CD4-positive, alpha-beta T cell treated with Interleukin-6 at 100 ng/mL for 8 hours (primary cell): Measurements from ENCODE around the gene RPUSD1.
"Not testable (repeated sequence)": the region's sequence is repeated elsewhere in the genome, so short reads cannot be mapped to it uniquely, and the experiment has no call there.

Source experiments
- DNase-seq: peaks from one replicate; pipeline ENCODE4 v3.0.0-alpha.2; 2020; ENCODE audit warnings: mixed read lengths, low spot score

The RPUSD1 gene, protein sequence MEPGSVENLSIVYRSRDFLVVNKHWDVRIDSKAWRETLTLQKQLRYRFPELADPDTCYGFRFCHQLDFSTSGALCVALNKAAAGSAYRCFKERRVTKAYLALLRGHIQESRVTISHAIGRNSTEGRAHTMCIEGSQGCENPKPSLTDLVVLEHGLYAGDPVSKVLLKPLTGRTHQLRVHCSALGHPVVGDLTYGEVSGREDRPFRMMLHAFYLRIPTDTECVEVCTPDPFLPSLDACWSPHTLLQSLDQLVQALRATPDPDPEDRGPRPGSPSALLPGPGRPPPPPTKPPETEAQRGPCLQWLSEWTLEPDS

DNA sequence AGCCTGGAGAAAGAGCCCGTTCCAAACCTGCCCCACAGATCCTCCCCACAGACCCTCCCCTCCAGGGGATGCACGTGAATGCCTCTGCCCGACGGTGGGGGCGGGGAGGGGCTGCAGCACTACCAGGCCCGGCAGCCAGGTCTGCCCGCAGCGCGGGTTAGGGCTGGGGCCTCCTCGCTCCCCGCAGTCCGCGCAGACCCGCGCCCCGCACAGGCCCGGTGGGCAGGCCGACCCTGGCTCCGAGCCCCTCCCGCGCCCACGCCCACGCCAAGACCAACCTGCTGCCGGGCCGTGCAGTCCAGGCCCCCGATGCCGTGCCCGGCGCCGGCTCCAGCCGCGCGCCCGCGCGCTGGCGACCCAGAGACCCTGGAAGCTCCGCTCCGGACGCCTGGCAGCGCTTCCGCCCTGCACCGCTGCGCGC lies at the start of gene RPUSD1:
Gene RPUSD1 (minus strand): TSS at position 404 of the 421 bp plus-strand sequence. CDS start 644 bp downstream, outside the sequence.
- DNase-seq: no peak

DNA sequence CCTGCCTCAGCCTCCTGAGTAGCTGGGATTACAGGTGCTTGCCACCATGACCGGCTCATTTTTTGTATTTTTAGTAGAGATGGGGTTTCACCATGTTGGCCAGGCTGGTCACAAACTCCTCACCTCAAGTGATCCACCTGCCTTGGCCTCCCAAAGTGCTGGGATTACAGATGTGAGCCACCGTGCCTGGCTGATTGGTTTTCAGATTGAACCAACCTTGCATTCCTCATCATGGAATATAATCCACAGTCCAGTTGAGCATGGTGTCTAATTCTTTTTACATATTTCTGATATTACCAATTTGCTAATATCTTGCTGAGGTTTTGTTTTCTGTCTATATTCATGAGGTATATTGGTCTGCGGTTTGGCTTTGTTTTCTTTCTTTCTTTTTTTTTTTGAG lies 48.6 kb upstream of the RPUSD1 start:
- not testable (repeated sequence) for DNase-seq

DNA sequence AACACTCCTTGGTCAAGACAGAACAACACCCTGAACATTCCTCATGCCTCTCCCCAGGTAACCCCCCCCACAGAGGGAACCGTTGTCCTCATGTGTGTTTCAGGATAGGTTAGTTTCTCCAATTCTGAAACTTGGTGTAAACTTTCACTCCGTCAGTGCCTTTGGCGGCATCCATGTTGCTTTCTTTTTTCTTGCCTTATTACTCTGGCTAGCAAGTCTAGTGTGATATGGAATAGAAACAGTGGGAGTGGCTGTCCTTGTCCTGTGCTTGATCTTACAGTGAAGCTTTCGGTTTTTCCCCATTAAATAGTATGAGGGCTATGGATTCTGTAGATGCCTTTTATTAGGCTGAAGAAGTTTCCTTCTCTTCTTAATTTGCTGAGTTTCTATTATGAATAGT lies 48.0 kb upstream of the RPUSD1 start:
- no peak for DNase-seq

DNA sequence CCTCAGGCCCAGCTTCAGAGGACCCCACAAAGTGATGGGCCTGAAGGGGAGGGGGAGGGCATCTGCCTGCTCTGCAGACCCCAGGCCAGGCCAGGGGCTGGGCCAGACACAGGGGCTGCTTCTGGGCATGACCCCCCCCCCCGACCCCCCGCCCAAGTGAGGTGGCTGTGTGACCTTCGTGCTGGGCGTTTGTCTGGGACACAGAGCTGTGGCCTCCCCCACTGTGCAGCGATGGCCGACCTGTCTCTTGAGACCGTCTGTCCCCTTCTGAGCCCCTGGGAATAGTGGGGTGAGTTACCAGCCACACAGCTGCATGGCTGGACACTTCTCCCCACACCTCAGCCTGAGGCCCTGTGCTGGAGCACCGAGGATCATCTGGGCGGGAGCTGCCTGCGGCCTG lies 47.2 kb upstream of the RPUSD1 start:
- DNase-seq: no peak

DNA sequence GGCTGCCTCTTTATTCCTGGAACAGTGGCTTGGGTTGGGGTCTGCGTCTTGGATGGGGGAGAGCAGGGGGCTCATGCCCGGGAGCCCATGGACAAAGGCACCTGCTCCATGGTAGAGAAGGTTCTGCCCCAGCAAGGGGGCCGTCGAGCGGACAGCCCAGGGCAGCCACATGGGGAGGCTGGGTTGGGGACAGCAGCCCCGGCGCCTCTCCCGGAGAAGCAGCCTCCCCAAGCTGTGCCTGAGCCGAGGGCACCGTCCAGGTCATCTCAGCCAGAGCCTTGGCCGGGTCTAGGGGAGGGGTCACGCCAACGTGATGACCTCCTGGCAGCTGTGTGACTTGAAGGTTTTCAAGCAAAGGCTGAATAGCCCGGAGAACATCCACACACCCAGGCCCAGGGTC lies 45.2 kb upstream of the RPUSD1 start:
- DNase-seq: no peak

DNA sequence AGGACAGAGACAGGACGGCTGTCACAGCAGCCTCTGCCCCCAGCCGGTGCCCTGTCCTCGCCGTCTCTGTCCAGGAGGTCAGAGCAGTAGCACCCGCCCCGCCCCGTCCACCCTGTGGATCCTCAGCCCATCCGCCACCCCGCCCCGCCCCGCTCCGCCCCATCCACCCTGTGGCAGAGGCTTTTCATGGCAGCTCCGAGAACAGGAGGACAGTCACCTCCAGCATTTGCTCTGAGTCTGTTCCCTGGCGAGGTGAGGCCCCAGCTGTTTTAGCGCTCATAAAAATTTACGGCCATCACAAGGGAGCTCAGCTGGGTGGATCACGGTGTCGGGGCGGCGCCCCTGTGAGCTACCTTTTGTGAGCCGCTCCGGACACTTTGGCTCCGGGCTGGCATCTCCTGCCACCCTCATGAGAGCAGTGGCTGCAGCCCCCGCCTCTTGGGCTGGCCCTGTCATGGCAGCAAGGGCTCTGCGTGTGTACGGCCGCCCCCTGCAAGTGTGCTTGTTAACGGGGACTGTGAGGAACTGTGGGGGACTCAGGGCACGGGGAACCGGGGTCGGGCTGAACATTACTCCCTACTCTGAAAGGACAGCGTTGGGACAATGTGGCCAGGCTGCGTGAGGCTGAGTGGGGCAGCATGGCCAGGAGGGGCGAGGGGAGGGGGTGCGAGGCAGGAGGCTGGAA lies 44.6 kb upstream of the RPUSD1 start:
- no peak for DNase-seq

DNA sequence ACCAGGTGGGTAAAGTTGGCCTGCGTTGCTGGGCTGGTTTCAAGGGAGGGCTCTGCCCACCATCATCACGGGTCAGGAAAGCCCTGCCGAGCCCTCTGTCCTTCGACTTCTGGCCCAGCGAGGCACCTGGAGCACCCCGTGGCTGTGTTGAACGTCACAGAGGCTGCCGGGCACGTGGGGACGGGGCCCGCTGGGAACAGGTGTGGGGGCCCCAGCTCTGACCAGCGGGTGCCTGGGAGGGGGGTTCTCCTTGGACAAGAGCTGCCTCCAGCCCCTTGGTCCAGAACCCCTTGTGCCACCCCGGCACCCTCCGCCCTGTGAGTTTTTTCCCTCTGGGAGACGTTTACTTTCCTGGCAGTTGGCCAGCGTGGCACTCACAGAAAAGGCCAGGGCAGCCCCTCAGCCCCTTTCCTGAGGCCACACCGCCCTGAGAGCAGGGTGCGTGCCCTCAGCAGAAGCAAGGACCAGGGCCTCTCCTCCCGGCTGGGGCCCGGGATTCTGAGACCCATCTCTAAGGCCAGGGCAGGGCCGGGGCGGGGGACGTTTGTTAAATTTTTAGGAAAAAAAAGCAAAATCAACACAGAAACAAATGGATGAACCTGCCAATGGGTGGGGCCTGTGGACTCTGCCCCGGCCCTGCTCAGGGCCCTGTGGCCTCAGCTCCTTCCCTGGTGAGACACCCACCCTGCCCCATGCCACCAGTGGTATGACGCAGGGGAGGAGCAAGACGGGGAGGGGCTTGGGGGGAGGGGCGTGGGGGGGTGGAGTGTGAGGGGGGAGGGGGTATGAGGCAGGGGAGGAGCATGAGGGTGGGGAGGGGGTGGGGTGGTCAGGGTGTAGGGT lies 43.6 kb upstream of the RPUSD1 start:
- DNase-seq: no peak

DNA sequence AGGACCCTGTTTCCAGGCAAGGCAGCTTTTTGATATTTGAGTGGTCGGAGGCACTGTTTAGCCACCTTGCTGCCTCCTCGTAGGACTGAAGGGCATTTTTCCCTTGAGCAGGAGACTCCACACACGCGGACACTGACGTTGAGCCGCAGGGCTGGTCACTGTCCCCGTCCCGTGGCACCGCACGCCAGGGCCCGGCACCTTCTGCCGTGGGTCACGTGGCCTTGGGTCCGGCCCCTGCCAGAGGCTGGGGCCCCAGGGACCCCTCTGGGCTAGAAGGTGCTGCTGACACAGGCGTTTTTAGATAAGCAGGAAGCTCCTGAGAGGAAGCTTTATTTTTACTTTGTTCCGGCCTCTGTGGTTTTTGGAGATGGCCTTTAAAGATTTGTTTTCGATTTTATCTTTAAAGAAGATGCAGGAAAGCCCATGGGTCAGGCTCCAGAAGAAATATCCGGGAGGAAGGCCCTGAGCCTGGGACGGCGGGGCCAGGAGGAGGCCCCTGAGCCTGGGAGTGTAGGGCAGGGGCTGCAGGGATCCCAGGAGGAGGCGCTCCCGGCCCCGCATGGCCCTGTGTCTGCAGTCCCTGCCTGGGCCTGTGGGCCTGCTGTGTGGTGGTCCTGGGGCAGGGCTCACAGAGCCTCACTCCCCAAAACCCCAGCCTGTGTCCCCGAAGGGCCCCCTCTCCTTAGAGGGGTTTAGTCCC lies 42.8 kb upstream of the RPUSD1 start:
- DNase-seq: no peak

DNA sequence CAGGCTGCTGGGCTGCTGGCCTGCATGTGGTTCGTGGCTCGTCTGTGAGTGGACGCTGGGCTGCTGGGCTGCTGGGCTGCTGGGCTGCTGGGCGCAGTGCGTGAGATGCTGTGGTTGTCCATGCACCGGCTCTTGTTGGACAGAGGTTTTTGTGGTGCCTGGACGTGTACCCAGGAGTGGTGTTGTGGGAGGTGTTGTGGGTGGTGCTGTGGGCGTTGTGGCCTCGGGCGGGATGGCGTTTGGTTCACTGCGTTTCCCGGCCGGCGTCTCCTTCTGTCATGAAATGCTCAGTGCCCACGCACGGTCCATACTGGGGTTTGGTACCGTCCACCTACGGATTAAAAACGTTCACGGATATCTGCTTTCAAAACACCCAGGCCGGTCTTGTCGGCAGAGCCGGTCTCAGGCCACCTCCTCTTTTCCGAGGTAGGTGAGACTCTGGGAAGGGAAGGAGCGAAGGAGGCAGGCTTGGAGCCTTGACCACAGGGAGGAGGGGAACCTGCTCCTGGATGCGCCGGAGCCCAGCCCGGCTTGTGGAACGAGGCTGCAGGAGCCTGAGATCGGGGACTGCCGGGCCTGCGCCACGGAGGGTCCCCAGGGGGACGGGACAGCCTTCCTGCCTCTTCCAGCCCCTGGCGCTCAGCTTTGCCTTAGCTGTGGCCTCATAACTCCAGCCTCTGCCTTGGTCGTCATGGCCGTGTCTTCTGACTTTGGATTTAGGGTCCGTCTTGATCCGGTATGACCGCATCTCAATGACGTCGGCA lies 42.1 kb upstream of the RPUSD1 start:
- no peak for DNase-seq

DNA sequence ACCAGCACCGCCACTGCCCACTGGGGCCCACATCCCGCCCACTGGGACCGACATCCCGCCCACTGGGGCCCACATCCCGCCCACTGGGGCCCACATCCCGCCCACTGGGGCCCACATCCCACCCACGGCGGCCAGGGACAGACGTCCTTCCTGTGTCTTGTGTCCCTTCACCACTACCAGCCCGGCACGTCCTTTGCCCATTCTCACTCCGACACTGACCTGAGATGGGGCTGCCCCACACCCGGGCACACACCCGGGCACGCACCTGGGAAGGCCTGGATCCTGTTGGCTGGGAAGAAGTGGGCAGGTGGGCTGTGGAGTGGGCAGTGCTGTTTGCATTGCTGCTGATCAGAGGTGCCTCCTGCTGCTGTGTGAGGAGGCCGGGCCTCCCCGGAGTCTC lies 40.7 kb upstream of the RPUSD1 start:
- DNase-seq: no peak

DNA sequence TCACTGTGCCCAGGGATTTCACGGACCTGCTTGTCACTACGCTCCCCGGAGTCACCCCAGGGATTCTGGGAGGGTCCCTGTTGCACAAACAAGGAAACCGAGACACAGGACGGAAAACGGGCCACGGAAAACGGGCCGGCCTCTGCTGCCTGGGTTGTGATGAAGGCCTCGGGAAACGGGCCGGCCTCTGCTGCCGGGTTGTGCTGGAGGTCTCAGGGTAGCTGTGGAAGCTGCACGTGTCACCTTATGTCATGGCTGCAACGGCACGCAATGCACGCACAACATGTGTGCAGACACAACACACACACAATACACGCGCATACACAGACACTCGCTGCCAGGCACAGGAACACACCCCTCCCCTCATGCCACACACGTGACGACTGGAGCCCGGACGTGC lies 39.3 kb upstream of the RPUSD1 start:
- DNase-seq: no peak

DNA sequence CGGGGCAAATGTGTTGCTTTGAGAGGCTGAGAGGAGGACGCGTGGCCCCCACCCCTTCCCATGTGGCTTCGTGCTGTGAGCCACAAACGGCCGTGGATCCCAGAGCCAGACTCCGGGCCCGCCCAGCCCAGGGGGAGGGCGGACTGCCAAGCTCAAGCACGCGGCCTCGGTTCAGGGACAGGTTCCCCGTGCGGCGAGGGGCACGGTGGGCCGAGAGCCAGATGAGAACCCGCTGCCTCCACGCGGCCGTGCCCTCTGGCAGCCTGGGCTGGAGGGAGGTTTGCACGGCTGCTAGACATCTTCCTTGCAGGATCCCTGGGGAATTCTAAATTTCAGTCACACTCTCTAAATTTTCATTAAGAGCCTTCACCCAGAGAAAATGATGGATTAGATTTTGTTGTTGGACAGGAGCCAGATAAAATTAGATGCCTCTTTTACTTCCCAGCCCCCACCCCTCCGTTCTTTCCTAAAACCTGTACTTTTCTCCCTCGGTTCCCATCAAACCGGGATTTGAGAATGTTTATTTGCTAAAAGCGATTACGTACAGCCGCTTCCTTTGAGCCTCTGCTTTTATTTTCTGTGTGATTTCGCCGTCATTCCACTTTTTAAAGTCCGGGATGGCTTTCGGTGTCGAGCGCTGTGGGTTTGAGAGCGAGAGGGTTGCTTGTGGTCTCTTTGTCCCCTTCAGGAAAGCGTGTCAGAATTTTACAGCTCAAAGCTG lies 37.3 kb upstream of the RPUSD1 start:
- no peak for DNase-seq

DNA sequence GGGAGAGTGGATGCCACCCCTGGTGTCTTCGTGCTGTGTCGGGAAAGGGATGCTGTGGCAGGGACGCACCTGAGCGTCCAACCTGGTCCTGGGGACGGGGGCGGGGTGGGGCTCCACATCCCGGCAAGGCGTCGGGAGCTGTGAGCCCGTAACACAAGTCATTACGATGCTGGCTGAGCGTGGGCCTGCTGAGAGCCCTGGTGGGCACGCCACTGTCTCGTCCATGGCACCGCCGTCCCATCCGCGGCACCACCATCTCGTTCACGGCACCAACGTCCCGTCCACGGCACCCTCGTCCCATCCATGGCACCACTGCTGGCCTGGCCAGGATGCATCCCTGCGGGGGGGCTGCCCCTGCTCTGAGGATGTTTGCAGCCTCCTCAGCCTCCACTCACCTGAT lies 36.4 kb upstream of the RPUSD1 start:
- no peak for DNase-seq

DNA sequence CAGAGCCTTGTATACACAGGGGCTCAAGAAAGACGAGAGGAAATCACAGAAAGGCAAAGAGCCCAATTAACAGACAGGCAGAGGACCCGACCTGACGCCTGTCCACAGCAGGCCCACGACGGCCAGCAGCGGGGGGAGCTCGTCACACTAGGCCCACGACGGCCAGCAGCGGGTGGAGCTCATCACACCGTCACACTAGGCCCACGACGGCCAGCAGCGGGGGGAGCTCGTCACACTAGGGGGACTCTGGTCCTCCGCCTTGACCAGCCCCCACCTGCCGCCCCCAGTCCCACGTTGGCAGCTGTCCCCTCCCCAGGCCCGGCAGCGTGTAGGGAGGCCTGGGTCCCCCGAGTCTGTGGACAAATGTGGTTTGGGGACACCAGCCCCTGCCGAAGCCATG lies 36.0 kb upstream of the RPUSD1 start:
- DNase-seq: no peak

DNA sequence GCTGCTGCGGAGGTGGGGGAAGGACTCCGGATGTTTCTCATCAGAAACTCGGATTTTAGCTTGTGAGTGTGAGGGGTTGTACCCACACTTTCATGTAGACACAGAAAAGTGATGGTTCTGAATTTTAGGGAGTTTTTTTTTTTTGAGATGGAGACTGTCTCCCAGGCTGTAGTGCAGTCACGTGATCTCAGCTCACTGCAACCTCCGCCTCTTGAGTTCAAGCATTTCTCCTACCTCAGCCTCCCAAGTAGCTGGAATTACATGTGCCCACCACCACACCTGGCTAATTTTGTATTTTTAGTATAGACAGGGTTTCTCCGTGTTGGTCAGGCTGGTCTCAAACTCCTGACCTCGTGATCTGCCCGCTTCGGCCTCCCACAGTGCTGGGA lies 34.7 kb upstream of the RPUSD1 start:
- DNase-seq: no peak

DNA sequence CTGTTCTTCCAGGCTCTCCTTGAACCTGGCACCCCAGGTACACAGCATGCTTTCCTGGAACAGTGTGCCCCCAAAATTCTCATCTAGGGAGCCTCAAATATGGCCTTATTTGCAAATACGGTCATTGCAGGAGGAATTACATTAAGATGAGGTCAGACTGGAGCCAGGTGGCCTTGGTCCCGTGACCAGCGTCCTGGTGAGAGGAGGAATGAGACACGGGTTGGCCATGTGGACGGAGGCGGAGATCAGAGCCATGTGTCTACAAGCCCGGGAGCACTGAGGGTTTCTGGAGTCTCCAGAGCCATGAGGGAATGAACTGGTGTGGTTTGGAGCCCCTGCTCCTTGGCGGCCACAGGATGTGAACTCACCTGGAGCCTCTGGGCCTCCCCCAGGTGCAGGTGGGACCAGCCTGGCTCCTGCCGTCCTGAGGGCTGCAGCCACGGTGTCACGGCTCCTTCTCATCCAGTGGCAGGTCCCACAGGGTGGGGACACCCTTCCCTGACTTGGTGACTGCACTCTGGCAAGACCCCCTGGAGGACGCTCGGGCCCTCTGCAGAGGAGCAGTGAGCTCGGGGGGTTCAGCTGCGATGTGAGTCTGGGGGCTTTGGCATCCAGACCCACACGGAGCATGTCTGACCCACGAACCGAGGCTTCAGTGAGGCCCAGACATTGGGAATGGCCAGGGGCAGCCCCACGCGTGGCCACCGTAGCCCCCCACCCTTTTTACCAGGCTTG lies 34.2 kb upstream of the RPUSD1 start:
- DNase-seq: no peak

DNA sequence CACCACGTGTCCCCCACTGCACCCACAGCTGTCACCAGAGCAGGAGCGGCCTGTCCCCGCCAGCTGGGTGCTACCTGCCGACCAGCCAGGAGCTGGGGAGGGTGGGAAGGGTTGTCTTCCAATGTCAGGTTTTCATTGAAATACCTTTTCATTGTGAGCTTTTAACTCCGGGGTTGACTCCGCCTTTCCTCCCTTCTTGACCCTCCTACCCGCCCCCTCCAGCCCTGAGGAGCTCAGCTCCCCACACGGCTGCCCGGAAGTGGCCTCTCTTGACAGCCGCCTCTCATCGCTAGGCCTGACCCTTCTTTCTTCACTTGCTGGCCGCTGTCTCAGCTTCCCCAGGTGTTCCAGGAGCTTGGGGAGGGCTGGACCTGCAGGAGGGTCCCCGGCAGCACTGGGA lies 33.6 kb upstream of the RPUSD1 start:
- no peak for DNase-seq

DNA sequence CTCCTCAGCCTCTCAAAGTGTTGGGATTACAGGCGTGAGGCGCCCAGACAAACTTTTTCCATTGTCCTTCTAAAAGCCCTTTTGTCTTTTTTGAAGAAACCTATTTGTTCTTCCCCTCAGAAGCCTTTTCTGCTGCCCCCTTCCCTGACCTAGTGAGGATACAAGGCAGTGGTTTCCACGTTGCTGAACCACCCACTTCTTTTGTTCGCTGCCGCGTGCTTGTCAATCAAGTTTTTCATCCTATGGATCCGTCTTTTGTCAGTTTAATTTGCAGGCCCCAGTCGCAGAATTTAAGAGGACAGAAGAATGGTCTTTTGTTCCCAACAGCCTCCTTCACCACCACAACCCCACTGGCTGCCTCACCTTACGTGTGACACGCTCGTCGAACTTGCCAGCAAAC lies 32.6 kb upstream of the RPUSD1 start:
- DNase-seq: no peak

DNA sequence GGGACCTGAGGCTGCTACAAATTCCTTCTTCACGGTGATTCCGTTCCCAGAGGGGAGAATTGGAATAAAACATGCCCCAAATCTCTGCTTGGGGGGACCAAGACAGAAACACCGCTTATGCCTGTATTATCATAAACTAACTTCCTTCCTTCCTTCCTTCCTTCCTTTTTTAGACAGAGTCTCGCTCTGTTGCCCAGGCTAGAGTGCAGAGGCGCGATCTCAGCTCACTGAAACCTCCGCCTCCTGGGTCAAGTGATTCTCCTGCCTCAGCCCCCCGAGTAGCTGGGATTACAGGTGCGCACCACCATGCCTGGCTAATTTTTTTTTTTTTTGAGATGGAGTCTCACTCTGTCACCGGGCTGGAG lies 31.8 kb upstream of the RPUSD1 start:
- DNase-seq: not testable (repeated sequence)

DNA sequence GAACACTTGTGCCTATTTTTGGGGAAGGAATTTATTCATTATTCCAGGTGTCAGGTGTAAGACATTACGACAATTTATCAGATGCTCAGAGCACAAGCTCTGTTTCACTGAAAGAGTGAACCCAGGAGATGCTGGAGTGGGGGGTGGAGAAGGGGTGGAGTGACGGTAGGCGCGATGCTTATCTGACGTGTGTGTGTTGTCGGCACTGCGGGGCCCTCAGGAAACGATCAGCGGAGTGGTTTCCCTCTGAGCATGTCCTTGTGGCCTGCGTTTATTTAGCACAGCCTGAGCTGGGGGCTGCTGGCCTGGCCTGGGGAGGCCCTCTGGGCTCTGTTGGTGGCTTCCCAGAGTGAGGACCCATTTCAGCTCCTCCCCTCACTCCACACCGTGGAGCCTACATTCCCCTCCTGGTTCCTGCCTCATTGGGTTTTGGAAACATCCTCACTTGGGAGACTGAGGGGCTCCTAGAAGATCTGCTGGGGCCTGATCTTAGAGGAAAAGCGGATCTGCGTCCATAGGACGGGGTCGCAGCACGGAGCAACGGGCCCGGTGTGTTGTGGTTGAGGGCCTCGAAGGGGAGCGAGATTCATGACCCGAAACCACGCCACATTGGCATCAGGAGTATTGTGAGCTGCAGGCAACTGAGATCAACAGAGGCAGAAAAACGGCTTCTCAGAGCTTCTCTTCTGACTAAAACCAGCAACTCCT lies 31.3 kb upstream of the RPUSD1 start:
- DNase-seq: peak; percentile 32
